NCI-H1092 treated with DMSO at 0.1 percent for 48 hours (cell line): ENCODE data around the gene FAM237B.
"Not testable (repeated sequence)": the region's sequence is repeated elsewhere in the genome, so short reads cannot be mapped to it uniquely, and the experiment has no call there.

Experiments used
- DNase-seq: peaks from one replicate; lab custom pipeline; 2025; lab: John Stamatoyannopoulos, UW

Gene FAM237B

DNA sequence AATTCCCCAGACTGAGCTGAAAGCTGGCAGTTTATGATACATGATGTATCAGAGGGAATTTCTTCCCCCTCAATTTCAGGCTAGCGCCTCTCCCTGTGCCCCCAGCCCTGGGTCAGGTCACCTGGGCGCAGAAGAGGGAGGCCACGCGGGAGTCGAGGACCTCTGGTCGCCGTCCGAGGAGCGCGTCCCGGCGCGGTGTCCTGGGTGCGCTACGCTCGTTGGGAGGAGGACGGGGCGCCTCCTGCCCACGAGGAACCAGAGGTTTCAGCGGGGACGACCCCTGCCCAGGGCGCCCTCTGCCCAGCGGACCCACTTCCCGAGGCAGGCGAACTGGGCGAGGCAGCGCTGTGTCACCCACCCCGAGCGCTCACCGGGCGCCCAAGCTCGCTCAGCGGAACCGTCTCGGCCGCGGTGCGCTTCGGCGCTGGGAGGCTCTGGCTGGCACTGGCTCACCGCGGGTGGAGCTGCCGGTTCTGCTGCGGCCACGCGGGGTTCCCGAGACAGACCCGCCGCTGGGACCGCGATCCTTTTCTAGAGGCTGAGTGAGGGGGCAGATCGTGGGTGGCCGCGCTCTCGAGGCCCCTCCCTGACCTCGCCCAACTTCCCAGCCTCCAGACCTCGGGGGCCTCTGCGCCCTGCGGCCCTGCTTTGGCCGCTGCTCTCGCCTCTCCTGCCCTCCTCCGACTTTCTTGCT, at the start of gene FAM237B:
TSS of gene FAM237B (minus strand) at position 504 of the 694 bp plus-strand sequence. CDS start 1,556 bp downstream, outside the sequence.
- DNase-seq: no peak

GRCh38 chr7:90351987-90352386, 30.9 kb upstream of the FAM237B start:
- DNase-seq: no peak

DNA sequence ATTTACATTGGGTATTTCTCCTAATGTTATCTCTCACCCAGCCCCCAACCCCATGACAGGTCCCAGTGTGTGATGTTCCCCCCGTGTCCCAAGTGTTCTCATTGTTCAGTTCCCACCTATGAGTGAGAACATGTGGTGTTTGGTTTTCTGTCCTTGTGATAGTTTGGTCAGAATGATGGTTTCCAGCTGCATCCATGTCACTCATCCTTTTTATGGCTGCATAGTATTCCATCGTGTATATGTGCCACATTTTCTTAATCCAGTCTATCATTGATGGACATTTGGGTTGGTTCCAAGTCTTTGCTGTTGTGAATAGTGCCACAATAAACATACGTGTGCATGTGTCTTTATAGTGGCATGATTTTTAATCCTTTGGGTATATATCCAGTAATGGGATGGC, 28.9 kb upstream of the FAM237B start:
- DNase-seq: not testable (repeated sequence)

DNA sequence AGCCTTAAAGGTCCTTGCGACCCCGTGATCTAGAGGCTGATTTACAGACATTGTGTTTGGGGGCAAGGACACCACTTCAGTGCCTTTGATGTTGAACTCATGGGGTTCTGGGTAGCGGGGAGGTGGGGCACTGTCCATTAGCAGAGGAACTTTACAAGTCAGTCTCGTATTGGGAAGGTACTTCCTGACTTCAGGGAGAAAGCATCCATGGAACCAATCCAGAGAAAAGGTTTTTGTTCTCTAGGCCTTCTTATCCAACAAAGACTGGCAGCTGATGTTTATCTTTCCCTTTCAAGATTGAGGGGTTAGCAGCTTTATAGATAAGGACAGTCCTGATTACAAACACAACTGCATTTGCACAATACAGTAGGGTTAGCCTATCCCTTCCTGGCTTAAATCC, 28.2 kb upstream of the FAM237B start:
- DNase-seq: no peak

GRCh38 chr7:90347759-90348158, 26.7 kb upstream of the FAM237B start:
- no peak for DNase-seq

DNA sequence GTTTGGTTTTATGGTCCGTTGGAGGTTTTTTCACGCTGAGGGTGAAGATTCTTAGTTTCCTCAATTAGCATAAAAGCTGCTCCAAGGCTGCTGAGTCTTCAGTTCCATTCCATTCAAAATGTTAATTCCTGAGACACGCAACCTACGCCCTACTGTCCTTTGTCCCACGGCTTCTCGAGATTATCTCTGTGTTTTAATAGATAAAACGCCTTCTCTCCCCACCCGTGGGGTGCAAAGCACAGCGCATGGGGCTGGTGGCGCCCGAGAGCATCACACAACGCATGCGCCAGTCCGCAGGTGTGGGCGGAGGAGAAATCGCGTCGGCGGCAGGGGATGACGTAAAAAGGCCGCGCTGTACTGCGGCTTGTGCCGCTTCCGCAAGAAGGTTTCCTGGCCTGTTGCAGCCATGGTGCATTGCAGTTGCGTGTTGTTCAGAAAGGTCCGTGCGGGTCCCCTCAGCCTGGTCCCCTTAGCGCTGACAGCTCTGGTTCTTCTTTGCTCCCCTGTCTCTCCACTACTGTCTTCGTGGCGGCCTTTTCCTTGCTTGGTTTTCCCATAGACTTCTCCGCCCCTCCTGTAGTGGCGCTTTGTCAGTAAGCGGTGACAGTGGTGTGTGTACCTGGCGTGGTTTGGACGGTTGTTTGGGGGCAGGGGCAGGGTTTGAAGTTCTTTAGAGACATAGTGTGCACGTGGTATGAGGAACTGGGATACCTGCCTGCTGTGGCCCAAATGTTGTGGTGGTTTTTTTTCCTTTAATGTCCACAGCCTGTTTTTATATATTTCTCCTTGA, 25.4 kb upstream of the FAM237B start, which contains the start of gene GTPBP10:
TSS of gene GTPBP10 (plus strand) at position 381 of the 790 bp plus-strand sequence. CDS start at position 407, 26 bp downstream.
- peak; percentile 97 for DNase-seq

GRCh38 chr7:90345595-90346335, 24.7 kb upstream of the FAM237B start:
- peak; percentile 47 for DNase-seq

- DNase-seq: no peak
Observed at GRCh38 chr7:90345016-90345415, 23.9 kb upstream of the FAM237B start.

GRCh38 chr7:90337106-90337505, 16.0 kb upstream of the FAM237B start:
- DNase-seq: no peak

DNA sequence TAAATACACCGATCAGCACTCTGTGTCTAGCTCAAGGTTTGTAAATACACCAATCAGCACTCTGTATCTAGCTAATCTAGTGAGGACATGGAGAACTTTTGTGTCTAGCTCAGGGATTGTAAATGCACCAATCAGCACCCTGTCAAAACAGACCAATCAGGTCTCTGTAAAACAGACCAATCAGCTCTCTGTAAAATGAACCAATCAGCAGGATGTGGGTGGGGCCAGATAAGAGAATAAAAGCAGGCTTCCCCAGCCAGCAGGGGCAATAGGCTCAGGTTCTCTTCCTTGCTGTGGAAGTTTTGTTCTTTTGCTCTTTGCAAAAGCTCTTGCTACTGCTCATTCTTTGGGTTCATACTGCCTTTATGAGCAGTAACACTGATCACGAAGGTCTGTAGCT, 13.8 kb upstream of the FAM237B start:
- DNase-seq: not testable (repeated sequence)

DNA sequence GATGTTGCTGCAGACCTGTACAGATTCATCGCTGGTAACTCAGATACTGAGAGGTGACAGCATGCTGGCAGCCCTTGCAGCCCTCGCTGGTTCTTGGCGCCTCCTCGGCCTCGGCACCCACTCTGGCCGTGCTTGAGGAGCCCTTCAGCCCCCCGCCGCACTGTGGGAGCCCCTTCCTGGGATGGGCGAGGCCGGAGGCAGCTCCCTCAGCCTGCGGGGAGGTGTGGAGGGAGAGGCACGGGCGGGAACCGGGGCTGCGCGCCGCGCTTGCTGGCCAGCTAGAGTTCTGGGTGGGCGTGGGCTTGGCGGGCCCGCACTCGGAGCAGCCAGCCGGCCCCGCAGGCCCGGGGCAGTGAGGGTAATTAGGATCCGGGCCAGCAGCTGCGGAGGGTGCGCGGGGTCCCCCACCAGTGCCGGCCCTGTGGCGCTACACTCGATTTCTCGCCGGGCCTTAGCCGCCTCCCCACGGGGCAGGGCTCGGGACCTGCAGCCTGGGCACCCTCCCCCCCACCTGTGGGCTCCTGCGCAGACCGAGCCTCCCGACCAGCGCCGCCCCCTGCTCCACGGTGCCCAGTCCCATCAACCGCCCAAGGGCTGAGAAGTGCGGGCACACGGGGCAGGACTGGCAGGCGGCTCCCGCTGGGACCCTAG, 13.2 kb upstream of the FAM237B start:
- DNase-seq: no peak

- no peak for DNase-seq
Observed at GRCh38 chr7:90326500-90326899, 5.4 kb upstream of the FAM237B start.

- DNase-seq: no peak
Observed at GRCh38 chr7:90322837-90323236, 1.7 kb upstream of the FAM237B start.

DNA sequence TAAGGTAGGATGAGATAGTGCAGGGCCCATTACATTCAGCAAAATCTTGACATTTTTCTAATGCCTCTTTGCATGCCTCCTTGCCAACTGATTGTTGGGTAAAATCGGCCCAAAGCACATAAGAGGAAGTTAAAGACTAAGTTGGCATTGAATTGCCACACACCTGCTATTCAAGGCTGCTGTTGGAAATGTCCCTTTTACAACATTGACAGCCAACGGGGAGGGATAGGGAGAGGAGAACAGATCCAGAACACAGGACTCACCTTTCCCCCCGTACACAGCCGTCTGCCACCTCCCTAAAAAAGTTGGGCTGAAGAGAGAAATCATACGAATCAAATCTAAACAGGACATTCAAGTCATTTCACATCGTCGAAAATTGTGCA, 695 bp downstream of the FAM237B start:
- DNase-seq: no peak

DNA sequence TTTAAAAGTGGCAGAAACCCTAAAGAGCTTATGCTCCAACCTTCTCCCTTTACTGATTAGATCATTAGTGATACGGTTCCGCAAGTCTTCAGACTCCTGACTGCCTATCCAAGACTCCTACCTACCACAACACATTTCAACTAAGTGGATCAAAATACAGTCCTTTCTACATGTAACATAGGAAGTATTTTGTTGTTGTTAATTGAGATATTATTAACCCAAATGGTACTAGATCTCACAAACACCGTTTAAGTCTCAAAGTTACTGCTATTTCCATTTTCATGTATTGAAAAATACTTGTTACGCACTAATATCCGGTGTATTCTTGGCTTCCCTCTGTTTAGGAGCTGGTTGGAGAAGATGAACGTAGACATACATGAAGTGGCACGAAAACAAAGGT, 1.1 kb downstream of the FAM237B start:
- no peak for DNase-seq

GRCh38 chr7:90313907-90314306, 7.2 kb downstream of the FAM237B start:
- DNase-seq: no peak

- no peak for DNase-seq
Observed at GRCh38 chr7:90312745-90313144, 8.4 kb downstream of the FAM237B start.

GRCh38 chr7:90311175-90311574, 9.9 kb downstream of the FAM237B start:
- no peak for DNase-seq

GRCh38 chr7:90309872-90310271, 11.2 kb downstream of the FAM237B start:
- DNase-seq: no peak

- DNase-seq: no peak
Observed at GRCh38 chr7:90303241-90303640, 17.9 kb downstream of the FAM237B start.

DNA sequence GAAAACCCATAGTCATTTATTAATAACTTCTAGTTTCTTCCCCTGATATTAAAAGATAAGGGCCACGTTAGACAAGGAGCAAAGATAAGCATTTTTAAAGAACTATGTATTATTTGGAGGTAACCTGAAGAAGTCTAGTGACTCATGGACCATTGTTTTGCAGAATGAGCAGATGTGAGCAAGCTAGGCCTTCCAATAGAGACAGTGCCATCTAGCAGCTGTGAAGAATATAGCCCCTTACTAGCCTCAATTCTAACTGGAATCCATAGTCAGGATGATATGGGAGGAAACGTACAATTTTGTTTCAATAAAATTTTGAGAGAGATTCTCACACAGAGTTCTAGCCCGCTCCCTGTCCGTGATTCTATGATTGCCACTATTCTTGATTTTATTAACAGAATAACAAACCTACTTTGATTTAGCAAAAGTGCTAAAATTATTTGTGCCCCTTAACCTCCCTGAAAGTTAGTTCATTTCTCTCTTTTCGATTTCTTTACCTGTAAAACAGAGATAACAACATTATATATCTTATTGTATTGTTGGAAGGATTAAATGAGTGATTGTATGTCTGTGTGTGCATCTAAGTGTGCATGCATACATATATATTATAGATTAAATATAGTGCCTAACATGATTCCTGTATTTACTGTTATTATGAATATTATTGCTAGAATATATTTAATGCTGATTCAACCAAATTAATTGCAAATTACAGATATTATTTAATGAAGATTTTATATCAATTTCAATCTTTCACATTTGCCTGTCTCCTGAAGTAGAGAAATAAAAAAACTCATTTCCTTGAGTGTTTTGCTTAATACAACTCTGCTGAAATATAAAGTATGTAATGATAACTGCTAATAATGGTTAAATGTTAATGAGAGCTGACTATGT, 22.7 kb downstream of the FAM237B start:
- peak; percentile 53 for DNase-seq
